Measurements from ENCODE around the gene AGBL4.

- TF ChIP-seq BCL6 (CRISPR knock-in tag; IDR thresholded peaks at IDR 0.05) (no peak), EZH2 (conservative IDR thresholded peaks at IDR 0.05; ENCODE audit: low read depth, low read length) (no peak), KDM3A (CRISPR knock-in tag; IDR thresholded peaks at IDR 0.05; ENCODE audit: low read depth) (no peak), TBX3 (IDR thresholded peaks at IDR 0.05; ENCODE audit: borderline replicate concordance) (no peak), CTCF (CRISPR knock-in tag; IDR thresholded peaks at IDR 0.05) (no peak), TAF1 (CRISPR knock-in tag; IDR thresholded peaks at IDR 0.05) (no peak), TBL1XR1 (IDR thresholded peaks at IDR 0.05; ENCODE audit: borderline replicate concordance, low read length, partially characterized antibody) (no peak), ZNF777 (CRISPR knock-in tag; IDR thresholded peaks at IDR 0.05) (no peak)
Measured at GRCh38 chr1:48746906-48747305, 1276.8 kb downstream of the AGBL4 start.
